Epithelial cell of esophagus (primary cell): ENCODE data around the gene AMFR.
"Not testable (repeated sequence)": the region's sequence is repeated elsewhere in the genome, so short reads cannot be mapped to it uniquely, and the experiment has no call there.

Source experiments
- DNase-seq: peaks from one replicate; pipeline ENCODE4 v3.0.0; 2010; ENCODE audit warnings: low read depth
- H3K4me3 ChIP-seq: 2 replicates; pipeline ENCODE4 v1.5.1; 2011; ENCODE audit warnings: mild to moderate bottlenecking, low read length, control low read depth
- TF ChIP-seq, protein P1 (sequence below): IDR thresholded peaks from 2 replicates; pipeline ENCODE4 v1.5.1; 2011; ENCODE audit warnings: low read depth, mild to moderate bottlenecking, low read length, control low read depth, inconsistent platforms; ENCODE audit not compliant: insufficient read depth; ENCODE audit errors: missing control alignments

AMFR gene

DNA sequence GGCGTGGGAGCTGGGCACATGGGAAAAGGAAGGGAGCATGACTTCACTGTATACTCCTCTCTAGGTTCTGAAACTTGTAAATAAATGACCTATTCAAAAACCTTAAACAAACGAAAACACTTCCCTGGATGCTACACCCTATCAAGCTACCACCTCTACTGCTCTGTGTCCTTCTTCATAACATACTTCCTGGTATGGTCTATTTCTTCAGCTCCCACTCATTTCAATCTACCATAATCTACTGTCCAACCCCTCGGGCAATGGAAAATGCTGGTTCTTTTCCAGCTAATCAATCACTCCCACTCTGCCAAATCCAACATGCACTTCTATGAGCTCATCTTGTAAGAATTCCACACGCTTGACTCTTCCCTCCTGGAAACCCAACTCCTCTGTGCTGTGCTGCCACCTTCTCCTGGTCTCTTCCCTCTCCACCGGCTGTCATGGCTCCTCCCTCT, 42.4 kb downstream of the AMFR start:
- peak; percentile 85 for DNase-seq
- H3K4me3 ChIP-seq = no peak overlapping the region
- TF ChIP-seq, protein P1, sequence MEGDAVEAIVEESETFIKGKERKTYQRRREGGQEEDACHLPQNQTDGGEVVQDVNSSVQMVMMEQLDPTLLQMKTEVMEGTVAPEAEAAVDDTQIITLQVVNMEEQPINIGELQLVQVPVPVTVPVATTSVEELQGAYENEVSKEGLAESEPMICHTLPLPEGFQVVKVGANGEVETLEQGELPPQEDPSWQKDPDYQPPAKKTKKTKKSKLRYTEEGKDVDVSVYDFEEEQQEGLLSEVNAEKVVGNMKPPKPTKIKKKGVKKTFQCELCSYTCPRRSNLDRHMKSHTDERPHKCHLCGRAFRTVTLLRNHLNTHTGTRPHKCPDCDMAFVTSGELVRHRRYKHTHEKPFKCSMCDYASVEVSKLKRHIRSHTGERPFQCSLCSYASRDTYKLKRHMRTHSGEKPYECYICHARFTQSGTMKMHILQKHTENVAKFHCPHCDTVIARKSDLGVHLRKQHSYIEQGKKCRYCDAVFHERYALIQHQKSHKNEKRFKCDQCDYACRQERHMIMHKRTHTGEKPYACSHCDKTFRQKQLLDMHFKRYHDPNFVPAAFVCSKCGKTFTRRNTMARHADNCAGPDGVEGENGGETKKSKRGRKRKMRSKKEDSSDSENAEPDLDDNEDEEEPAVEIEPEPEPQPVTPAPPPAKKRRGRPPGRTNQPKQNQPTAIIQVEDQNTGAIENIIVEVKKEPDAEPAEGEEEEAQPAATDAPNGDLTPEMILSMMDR = no peak

DNA sequence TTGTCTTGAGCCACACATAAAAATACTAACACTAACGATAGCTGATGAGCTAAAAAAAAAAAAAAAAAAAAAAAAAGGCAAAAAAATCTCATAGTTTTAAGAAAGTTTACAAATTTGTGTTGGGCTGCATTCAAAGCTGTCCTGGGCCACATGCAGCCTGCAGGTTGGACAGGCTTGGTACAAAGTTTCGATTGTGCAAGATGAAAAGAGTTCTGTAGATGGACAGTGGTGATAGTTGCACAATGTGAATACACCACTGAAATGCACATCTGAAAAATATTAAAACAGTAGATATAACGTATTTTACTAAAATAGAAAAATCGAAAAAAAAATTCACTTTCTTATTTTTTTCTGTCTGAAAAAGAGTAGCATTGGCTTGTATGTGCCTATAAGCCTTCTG, 42.9 kb downstream of the AMFR start:
- no peak for DNase-seq
- no peak overlapping the region for H3K4me3 ChIP-seq
- TF ChIP-seq, protein P1 = no peak

DNA sequence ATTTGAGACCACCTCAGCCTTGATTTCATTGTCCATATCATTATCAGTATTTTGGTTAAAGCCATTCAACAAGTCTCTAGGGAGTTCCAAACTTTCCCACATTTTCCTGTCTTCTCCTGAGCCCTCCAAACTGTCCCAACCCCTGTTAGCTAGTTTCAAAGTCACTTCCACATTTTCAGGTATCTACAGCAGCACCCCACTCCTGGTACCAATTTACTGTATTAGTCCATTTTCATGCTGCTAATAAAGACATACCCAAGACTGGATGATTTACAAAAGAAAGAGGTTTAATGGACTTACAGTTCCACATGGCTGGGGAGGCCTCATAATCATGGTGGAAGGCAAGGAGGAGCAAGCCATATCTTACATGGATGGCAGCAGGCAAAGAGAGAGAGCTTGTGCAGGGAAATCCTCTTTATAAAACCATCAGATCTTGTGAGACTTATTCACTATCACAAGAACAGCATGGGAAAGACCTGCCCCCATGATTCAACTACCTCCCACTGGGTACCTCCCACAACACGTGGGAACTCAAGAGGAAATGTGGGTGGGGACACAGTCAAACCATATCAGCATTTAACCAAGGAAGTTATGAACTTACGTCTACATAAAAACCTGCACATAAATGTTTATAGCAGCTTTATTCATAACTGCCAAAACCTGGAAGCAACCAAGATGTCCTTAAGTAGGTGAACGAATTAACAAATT, 44.4 kb downstream of the AMFR start:
- H3K4me3 ChIP-seq, DNase-seq: not testable (repeated sequence)

DNA sequence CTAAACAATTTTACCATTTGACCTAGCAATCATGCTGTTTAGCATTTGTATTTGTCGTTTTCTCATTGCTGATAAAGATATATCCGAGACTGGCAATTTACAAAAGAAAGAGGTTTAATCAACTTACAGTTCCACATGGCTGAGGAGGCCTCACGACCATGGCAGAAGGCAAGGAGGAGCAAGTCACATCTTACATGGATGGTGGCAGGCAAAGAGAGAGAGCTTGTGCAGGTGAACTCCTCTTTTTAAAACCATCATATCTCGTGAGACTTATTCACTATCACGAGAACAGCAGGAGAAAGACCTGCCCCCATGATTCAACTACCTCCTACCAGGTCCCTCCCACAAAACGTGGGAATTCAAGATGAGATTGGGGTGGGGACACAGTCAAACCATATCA, 46.3 kb downstream of the AMFR start:
- DNase-seq, H3K4me3 ChIP-seq: not testable (repeated sequence)

DNA sequence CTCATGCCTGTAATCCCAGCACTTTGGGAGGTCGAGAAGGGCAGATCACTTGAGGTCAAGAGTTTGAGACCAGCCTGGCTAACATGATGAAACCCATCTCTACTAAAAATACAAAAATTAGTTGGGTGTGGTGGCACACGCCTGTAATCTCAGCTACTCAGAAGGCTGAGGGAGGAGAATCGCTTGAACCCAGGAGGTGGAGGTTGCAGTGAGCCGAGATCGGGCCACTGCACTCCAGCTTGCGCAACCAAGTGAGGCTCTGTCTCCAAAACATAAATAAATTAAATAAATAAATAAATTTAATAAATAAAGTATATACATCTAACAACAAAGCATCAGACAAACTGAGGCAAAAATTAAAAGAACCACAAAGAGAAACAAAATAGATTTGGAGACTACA, 49.6 kb downstream of the AMFR start:
- not testable (repeated sequence) for H3K4me3 ChIP-seq, DNase-seq

DNA sequence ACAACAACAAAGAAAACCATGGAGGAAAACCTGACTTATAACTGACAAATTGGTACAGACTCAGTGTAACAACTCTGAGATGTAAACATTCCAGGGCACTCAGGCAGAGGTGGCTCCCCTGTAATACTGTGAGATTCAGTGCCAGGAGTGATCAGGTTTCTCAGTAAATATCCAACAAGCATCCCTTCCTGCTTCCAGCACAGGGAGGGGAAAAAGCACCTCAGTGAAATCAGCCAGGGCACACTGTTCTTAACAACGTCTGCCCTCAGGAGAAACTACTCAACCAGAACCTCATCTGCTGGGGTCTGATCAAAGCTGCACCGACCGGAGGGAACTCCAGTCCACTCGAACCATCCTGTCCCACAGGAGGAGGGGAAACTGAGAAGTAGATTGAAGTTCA, 52.3 kb downstream of the AMFR start:
- H3K4me3 ChIP-seq = no peak overlapping the region
- TF ChIP-seq, protein P1 = no peak
- no peak for DNase-seq

DNA sequence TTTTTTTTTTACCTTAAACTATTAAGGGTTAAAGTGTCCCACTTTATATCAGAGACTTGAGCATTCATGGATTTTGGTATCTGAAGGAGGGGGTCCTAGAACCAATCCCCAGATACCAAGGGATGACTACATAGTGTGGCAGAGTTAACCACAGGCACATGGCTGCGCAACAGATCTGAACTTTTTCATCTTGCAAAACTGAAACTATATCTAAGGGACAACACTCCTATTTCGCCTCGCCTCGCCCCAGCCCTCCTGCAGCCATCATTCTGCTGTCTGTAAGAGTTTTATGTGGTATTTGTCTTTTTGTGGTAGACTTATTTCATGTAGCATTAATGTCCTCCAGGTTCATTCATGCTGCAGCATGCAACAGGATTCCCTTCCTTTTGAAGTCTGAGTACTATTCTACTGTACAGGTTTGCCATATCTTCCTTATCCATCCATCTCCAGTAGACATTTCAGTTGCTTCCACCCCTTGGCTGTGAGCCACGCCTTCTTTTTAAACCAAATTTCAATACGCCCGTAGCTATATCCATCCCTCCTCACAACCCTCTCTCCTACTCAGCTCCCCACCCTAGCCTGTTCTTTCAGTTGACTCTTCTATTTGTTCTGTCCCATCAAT, 53.2 kb downstream of the AMFR start:
- no peak overlapping the region for H3K4me3 ChIP-seq
- DNase-seq = no peak
- TF ChIP-seq, protein P1 = no peak

DNA sequence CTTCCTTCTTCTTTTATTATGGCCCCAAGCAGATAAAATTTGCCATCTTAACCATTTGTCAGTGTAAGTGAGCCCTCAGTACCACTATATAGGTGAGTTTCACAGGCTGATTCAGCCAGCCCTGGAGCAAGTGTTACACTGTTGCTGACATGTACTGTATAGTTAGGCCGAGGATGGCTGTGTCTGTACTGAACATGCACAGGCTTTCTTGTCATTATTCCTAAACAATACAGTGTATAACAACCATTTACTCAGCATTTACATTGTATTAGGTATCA, 53.7 kb downstream of the AMFR start:
- H3K4me3 ChIP-seq = no peak overlapping the region
- peak; percentile 30 for DNase-seq
- TF ChIP-seq, protein P1 = no peak
